ENCODE data around the gene SPTAN1.

- TF ChIP-seq FOS (IDR thresholded peaks at IDR 0.05; ENCODE audit: low read depth, low read length): no peak
- no peak for TF ChIP-seq CTCF (conservative IDR thresholded peaks at IDR 0.05; ENCODE audit: low read depth, low read length)
- TF ChIP-seq POLR2A (IDR thresholded peaks at IDR 0.05; ENCODE audit: low read depth, low read length): no peak
- TF ChIP-seq RFX5 (IDR thresholded peaks at IDR 0.05; ENCODE audit: low read depth, low read length): no peak
- TF ChIP-seq BHLHE40 (IDR thresholded peaks at IDR 0.05; ENCODE audit: low read depth, low read length): no peak
- TF ChIP-seq MAFK (IDR thresholded peaks at IDR 0.05; ENCODE audit: low read depth, low read length): no peak
- no peak for TF ChIP-seq SMC3 (IDR thresholded peaks at IDR 0.05; ENCODE audit: low read depth, low read length)
- TF ChIP-seq CHD1 (IDR thresholded peaks at IDR 0.05; ENCODE audit: low read depth, low read length): no peak
- TF ChIP-seq MAZ (IDR thresholded peaks at IDR 0.05; ENCODE audit: borderline replicate concordance, low read depth, low read length): no peak
These were observed 1.4 kb upstream of the SPTAN1 start for GRCh38 chr9:128550770-128551656.
